ENCODE data around the gene LRGUK. TPM values are rescaled to one million over a fixed set of nuclear protein-coding genes. Genes with fewer than 3 reads are reported as not detected.

Gene LRGUK
- total and polyA plus RNA-seq, 2 experiments from 2014 or later: 2.4 to 7.1 TPM

GRCh38 chr7:134086998-134087735 lies 40.0 kb upstream of the LRGUK start:
- no peak overlapping the region for H3K4me3 Mint-ChIP-seq
- H3K4me3 ChIP-seq: no peak overlapping the region
- H3K36me3 Mint-ChIP-seq (ENCODE audit: low read depth): peaks cover 57% of the 10 kb centered on the region
- H3K27ac ChIP-seq (ENCODE audit: low read depth): no peak overlapping the region
- DNase-seq (ENCODE audit: low spot score) (no peak), ATAC-seq (no peak)
- H3K9me3 Mint-ChIP-seq: peaks cover 64% of the 10 kb centered on the region
- H3K79me2 ChIP-seq (replicated peaks; ENCODE audit: insufficient read depth): no peaks in the 10 kb centered on the region
- H3K27me3 Mint-ChIP-seq (ENCODE audit: insufficient read depth, low read depth, poor library complexity): no peaks in the 10 kb centered on the region
- TF ChIP-seq ETS1 (IDR thresholded peaks at IDR 0.05): no peak
- no peak for TF ChIP-seq NANOG (IDR thresholded peaks at IDR 0.05; ENCODE audit: borderline replicate concordance)
- TF ChIP-seq EZH2 (IDR thresholded peaks at IDR 0.05; ENCODE audit: low read depth, unreplicated experiment): no peak
- no peak for TF ChIP-seq CTCF (conservative IDR thresholded peaks at IDR 0.05; ENCODE audit: low read depth in 2 of 2)
- TF ChIP-seq POLR2AphosphoS5 (IDR thresholded peaks at IDR 0.05; ENCODE audit: low read depth): no peak
- TF ChIP-seq EZH2phosphoT487 (IDR thresholded peaks at IDR 0.05; ENCODE audit: unreplicated experiment): no peak
- no peak for TF ChIP-seq ZNF331 (CRISPR knock-in tag; IDR thresholded peaks at IDR 0.05; ENCODE audit: low read depth)
- no peak for TF ChIP-seq ZNF462 (CRISPR knock-in tag; IDR thresholded peaks at IDR 0.05)
- H3K9me2 ChIP-seq (ENCODE audit: insufficient read depth): 0 out of 2 replicates have a peak, but pooled peaks cover 7% of the 10 kb centered on the region
- H3K27ac Mint-ChIP-seq: no peak overlapping the region
- H3F3A ChIP-seq (replicated peaks; ENCODE audit: low read depth): no peaks in the 10 kb centered on the region
- H4K20me1 ChIP-seq (replicated peaks; ENCODE audit: insufficient read depth): no peaks in the 10 kb centered on the region
- no peaks in the 10 kb centered on the region for H3K27me3 ChIP-seq (ENCODE audit: insufficient read depth)
- no peak overlapping the region for H2AFZ ChIP-seq
- H3K4me1 Mint-ChIP-seq: no peaks in the 10 kb centered on the region
- H3K36me3 ChIP-seq (ENCODE audit: insufficient read depth): peaks cover 37% of the 10 kb centered on the region
- no peak overlapping the region for H3K4me2 ChIP-seq
- H3K4me1 ChIP-seq (ENCODE audit: insufficient read depth): no peaks in the 10 kb centered on the region
